Caco-2 (cell line): Measurements from ENCODE around the gene DEK. TPM values are rescaled to one million over a fixed set of nuclear protein-coding genes. Genes with fewer than 3 reads are reported as not detected.
A peak's percentile ranks its signal among the peaks of the same experiment; 100 is the strongest.
"Not testable (repeated sequence)": the region's sequence is repeated elsewhere in the genome, so short reads cannot be mapped to it uniquely, and the experiment has no call there.

ENCODE experiments used
- BruUV-seq: library from RNA; stranded (reverse); fragments of 400-500 nt; replicated peaks from 2 replicates; lab custom pipeline; 2021; lab: Mats Ljungman, UMichigan
- CTCF ChIA-PET: fragments of 300-600 bp; sonication (Branson Sonifier 250); formaldehyde crosslinking; loops from one replicate; lab custom pipeline; 2022; ENCODE audit warnings: antibody characterized with exemption; lab: Charles Lee
- POLR2A ChIA-PET: fragments of 300-600 bp; sonication (Branson Sonifier 250); formaldehyde crosslinking; loops from one replicate; lab custom pipeline; 2022; ENCODE audit warnings: antibody characterized with exemption; lab: Charles Lee
- DNase-seq, 2 experiments: peaks; one replicate each; pipeline versions ENCODE4 v3.0.0 to v3.0.0-alpha.2; 2020 to 2022
- H3K27me3 ChIP-seq: replicated peaks from 2 replicates; pipeline ENCODE4 v1.6.0; 2011; ENCODE audit warnings: low read length; ENCODE audit not compliant: control insufficient read depth, insufficient read depth
- H3K36me3 ChIP-seq: 2 replicates; pipeline ENCODE4 v1.5.1; 2011; ENCODE audit warnings: low read length; ENCODE audit not compliant: control insufficient read depth, insufficient read depth
- H3K4me1 ChIP-seq: fragments of 250-450 bp; sonication (Bioruptor Pico); 2 replicates; pipeline ENCODE4 v1.5.1; 2020; ENCODE audit warnings: mild to moderate bottlenecking
- H3K4me3 ChIP-seq: 2 replicates; pipeline ENCODE4 v1.5.1; 2011; ENCODE audit warnings: low read depth, mild to moderate bottlenecking, control low read depth, low read length
- H3K9me3 ChIP-seq: fragments of 250-450 bp; sonication (Bioruptor Pico); 2 replicates; pipeline ENCODE4 v1.5.1; 2020; ENCODE audit warnings: mild to moderate bottlenecking, moderate library complexity
- H3K27ac Mint-ChIP-seq: one replicate; pipeline ENCODE4 v1.8.0; 2022; ENCODE audit warnings: mixed read lengths; ENCODE audit not compliant: unreplicated experiment
- H3K27me3 Mint-ChIP-seq: one replicate; pipeline ENCODE4 v1.8.0; 2022; ENCODE audit warnings: mixed read lengths; ENCODE audit not compliant: insufficient read depth, unreplicated experiment
- H3K36me3 Mint-ChIP-seq: one replicate; pipeline ENCODE4 v1.8.0; 2022; ENCODE audit warnings: mild to moderate bottlenecking, mixed read lengths; ENCODE audit not compliant: insufficient read depth, unreplicated experiment
- H3K4me1 Mint-ChIP-seq: one replicate; pipeline ENCODE4 v1.8.0; 2022; ENCODE audit warnings: low read depth, mixed read lengths; ENCODE audit not compliant: unreplicated experiment
- H3K4me3 Mint-ChIP-seq: one replicate; pipeline ENCODE4 v1.8.0; 2022; ENCODE audit warnings: mild to moderate bottlenecking, moderate library complexity, mixed read lengths; ENCODE audit not compliant: unreplicated experiment
- H3K9me3 Mint-ChIP-seq: one replicate; pipeline ENCODE4 v1.8.0; 2022; ENCODE audit warnings: mixed read lengths; ENCODE audit not compliant: unreplicated experiment
- intact Hi-C: fragments of 100-400 bp; cut with micrococcal nuclease; formaldehyde crosslinking; loops from one replicate; pipeline ENCODE4 v1.10.0; 2022; ENCODE audit not compliant: unreplicated experiment
- total RNA-seq: library from RNA; stranded (reverse); gene quantifications from 2 replicates; pipeline ENCODE4 v1.2.3, GENCODE V29; 2022
- TF ChIP-seq, protein P1 (sequence below), 2 experiments: fragments of 200-600 bp in 1 of 2; IDR thresholded peaks; 1 replicate in 1 of 2; 2 replicates in 1 of 2; pipeline versions ENCODE4 v1.5.1 to v1.8.0; 2011 to 2022; ENCODE audit warnings: antibody characterized with exemption in 1 of 2, control low read depth in 1 of 2, inconsistent platforms in 1 of 2, low read depth in 1 of 2, low read length in 1 of 2, mild to moderate bottlenecking in 1 of 2, moderate library complexity in 1 of 2; ENCODE audit not compliant: insufficient read depth in 1 of 2, severe bottlenecking in 1 of 2, unreplicated experiment in 1 of 2

Gene DEK
- total RNA-seq, 1 experiment from 2014 or later, result 170 TPM

DNA sequence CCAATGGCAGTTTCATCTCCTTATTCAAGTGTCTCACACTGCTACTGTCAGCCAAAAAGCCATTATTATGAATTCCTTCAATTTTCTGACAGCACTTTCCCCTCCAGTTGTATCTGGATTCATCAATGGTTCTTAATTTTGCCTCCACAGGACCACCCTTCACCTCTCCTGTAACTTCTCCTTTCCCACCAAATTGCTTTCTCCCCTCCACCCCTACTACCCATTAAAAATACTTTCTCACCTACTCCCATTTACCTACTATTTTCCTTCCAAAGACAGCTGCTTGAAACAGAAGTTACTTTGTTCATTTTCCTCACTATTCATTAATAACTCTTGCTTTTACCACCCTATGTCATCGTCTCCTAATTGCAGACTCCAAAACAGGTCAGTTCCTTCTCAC is 29.8 kb downstream of the DEK start:
- BruUV-seq, result no TSS peak
- no peaks in the 10 kb centered on the region for H3K4me1 Mint-ChIP-seq

DNA sequence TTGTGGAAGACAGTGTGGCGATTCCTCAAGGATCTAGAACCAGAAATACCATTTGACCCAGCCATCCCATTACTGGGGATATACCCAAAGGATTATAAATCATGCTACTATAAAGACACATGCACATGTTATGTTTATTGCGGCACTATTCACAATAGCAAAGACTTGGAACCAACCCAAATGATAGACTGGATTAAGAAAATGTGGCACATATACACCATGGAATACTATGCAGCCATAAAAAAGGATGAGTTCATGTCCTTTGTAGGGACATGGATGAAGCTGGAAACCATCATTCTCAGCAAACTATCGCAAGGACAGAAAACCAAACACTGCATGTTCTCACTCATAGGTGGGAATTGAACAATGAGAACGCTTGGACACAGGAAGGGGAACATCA is 30.6 kb downstream of the DEK start:
- POLR2A ChIA-PET, BruUV-seq: not testable (repeated sequence)

More for the DNA sequence above, 29.8 kb downstream of the DEK start:
- POLR2A ChIA-PET, result no interaction called here
- H3K4me1 ChIP-seq, result no peaks in the 10 kb centered on the region
- Mint-ChIP-seq H3K4me3 (no peak overlapping the region), H3K36me3 (peaks cover 94% of the 10 kb centered on the region), H3K27ac (no peak overlapping the region), H3K9me3 (peaks cover 19% of the 10 kb centered on the region), H3K27me3 (no peaks in the 10 kb centered on the region)
- no peaks in the 10 kb centered on the region for H3K9me3 ChIP-seq
- TF ChIP-seq, protein P1, sequence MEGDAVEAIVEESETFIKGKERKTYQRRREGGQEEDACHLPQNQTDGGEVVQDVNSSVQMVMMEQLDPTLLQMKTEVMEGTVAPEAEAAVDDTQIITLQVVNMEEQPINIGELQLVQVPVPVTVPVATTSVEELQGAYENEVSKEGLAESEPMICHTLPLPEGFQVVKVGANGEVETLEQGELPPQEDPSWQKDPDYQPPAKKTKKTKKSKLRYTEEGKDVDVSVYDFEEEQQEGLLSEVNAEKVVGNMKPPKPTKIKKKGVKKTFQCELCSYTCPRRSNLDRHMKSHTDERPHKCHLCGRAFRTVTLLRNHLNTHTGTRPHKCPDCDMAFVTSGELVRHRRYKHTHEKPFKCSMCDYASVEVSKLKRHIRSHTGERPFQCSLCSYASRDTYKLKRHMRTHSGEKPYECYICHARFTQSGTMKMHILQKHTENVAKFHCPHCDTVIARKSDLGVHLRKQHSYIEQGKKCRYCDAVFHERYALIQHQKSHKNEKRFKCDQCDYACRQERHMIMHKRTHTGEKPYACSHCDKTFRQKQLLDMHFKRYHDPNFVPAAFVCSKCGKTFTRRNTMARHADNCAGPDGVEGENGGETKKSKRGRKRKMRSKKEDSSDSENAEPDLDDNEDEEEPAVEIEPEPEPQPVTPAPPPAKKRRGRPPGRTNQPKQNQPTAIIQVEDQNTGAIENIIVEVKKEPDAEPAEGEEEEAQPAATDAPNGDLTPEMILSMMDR (IDR thresholded peaks at IDR 0.05; ENCODE audit: insufficient read depth in 1 of 2, low read depth in 1 of 2, low read length in 1 of 2, severe bottlenecking in 1 of 2, unreplicated experiment in 1 of 2), result no peak
- 0 out of 2 replicates have a peak, but pooled peaks cover 1% of the 10 kb centered on the region for H3K36me3 ChIP-seq
- intact Hi-C loops, result no loop called here
- no peak overlapping the region for H3K4me3 ChIP-seq
- H3K27me3 ChIP-seq, result no peaks in the 10 kb centered on the region
- no peak for DNase-seq
- CTCF ChIA-PET, result no interaction called here

DNA sequence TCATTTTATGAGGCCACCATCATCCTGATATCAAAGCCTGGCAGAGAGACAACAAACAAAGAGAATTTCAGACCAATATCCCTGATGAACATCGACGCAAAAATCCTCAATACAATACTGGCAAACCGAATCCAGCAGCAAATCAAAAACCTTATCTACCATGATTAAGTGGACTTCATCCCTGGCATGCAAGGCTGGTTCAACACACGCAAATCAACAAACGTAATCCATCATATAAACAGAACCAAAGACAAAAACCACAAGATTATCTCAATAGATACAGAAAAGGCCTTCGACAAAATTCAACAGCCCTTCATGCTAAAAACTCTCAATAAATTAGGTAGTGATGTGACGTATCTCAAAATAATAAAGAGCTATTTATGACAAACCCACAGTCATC is 32.5 kb downstream of the DEK start:
- H3K4me1 Mint-ChIP-seq, H3K4me3 ChIP-seq, H3K27me3 ChIP-seq, DNase-seq, intact Hi-C loops, H3K4me1 ChIP-seq, H3K27me3 Mint-ChIP-seq, H3K9me3 ChIP-seq, CTCF ChIA-PET, BruUV-seq, H3K36me3 ChIP-seq, H3K4me3 Mint-ChIP-seq, H3K27ac Mint-ChIP-seq, POLR2A ChIA-PET: not testable (repeated sequence)
- Mint-ChIP-seq H3K36me3 (peaks cover 93% of the 10 kb centered on the region), H3K9me3 (peaks cover 19% of the 10 kb centered on the region)

More for the DNA sequence above, 30.6 kb downstream of the DEK start:
- H3K36me3 ChIP-seq, H3K4me3 ChIP-seq, CTCF ChIA-PET, H3K27me3 ChIP-seq, H3K9me3 ChIP-seq, intact Hi-C loops, H3K27me3 Mint-ChIP-seq, H3K4me1 Mint-ChIP-seq, H3K4me3 Mint-ChIP-seq, DNase-seq, H3K27ac Mint-ChIP-seq, H3K4me1 ChIP-seq: not testable (repeated sequence)
- Mint-ChIP-seq H3K9me3 (peaks cover 19% of the 10 kb centered on the region), H3K36me3 (peaks cover 94% of the 10 kb centered on the region)

- H3K27ac Mint-ChIP-seq, CTCF ChIA-PET: not testable (repeated sequence)
Observed at GRCh38 chr6:18228590-18228989, 35.7 kb downstream of the DEK start.

DNA sequence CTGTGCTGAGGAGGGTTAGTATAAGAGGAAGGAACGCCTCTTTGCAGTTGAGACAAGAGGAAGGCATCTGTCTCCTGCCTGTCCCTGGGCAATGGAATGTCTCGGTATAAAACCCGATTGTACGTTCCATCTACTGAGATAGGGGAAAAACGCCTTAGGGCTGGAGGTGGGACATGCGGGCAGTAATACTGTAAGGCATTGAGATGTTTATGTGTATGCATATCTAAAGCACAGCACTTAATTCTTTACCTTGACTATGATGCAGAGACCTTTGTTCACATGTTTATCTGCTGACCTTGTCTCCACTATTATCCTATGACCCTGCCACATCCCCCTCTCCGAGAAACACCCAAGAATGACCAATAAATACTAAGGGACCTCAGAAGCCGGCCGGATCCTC is 37.2 kb downstream of the DEK start:
- H3K36me3 ChIP-seq, H3K27ac Mint-ChIP-seq, intact Hi-C loops, DNase-seq, H3K9me3 Mint-ChIP-seq, POLR2A ChIA-PET, H3K4me3 Mint-ChIP-seq, H3K4me3 ChIP-seq, H3K4me1 ChIP-seq, H3K27me3 Mint-ChIP-seq, H3K27me3 ChIP-seq, CTCF ChIA-PET, H3K9me3 ChIP-seq, BruUV-seq, H3K4me1 Mint-ChIP-seq: not testable (repeated sequence)
- H3K36me3 Mint-ChIP-seq, result peaks cover 48% of the 10 kb centered on the region

More at GRCh38 chr6:18228590-18228989, 35.7 kb downstream of the DEK start:
- H3K4me3 ChIP-seq, H3K27me3 Mint-ChIP-seq, H3K36me3 ChIP-seq, BruUV-seq, H3K27me3 ChIP-seq, H3K4me3 Mint-ChIP-seq, H3K4me1 ChIP-seq, H3K4me1 Mint-ChIP-seq, intact Hi-C loops, H3K9me3 ChIP-seq, DNase-seq, H3K9me3 Mint-ChIP-seq, POLR2A ChIA-PET: not testable (repeated sequence)
- peaks cover 62% of the 10 kb centered on the region for H3K36me3 Mint-ChIP-seq

DNA sequence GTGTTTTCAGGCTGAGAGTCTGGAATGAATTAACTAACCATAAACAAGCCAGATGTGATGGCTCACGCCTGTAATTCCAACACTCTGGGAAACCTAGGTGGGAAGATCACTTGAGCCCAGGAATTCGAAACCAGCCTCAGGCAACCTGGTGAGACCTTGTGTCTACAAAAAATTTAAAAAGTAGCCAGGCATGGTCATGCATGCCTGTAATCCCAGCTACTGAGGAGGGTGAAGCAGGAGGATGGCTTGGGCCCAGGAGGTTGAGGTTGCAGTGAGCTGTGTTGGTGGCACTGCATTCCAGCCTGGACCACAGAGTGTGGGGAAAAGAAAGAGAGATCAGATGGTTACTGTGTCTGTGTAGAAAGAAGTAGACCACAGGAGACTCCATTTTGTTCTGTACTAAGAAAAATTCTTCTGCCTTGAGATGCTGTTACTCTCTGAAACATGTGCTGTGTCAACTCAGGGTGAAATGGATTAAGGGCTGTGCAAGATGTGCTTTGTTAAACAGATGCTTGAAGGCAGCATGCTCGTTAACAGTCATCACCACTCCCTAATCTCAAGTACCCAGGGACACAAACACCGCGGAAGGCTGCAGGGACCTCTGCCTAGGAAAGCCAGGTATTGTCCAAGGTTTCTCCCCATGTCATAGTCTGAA is 37.8 kb downstream of the DEK start:
- POLR2A ChIA-PET, H3K36me3 ChIP-seq: not testable (repeated sequence)
- peaks cover 48% of the 10 kb centered on the region for H3K36me3 Mint-ChIP-seq

More for the DNA sequence above, 37.8 kb downstream of the DEK start:
- BruUV-seq, H3K4me3 Mint-ChIP-seq, H3K27me3 Mint-ChIP-seq, H3K27me3 ChIP-seq, intact Hi-C loops, H3K4me1 Mint-ChIP-seq, H3K4me1 ChIP-seq, DNase-seq, H3K9me3 ChIP-seq, H3K4me3 ChIP-seq, CTCF ChIA-PET, H3K9me3 Mint-ChIP-seq: not testable (repeated sequence)
- peak overlapping the region; percentile 24 for H3K27ac Mint-ChIP-seq
